Effector memory CD4-positive, alpha-beta T cell (primary cell): ENCODE measurements around the gene UBAP2L.
"Not testable (repeated sequence)": the region's sequence is repeated elsewhere in the genome, so short reads cannot be mapped to it uniquely, and the experiment has no call there.

Experiments used
- DNase-seq, 3 donors: peaks; one replicate each; pipeline ENCODE4 v3.0.0-alpha.2; 2020
- H3K27ac ChIP-seq: 2 replicates; pipeline ENCODE4 v1.7.0; 2013; ENCODE audit warnings: mild to moderate bottlenecking, low read length, moderate library complexity; ENCODE audit not compliant: insufficient read depth, poor library complexity, severe bottlenecking
- H3K27me3 ChIP-seq: replicated peaks from 2 replicates; pipeline ENCODE4 v1.7.0; 2013; ENCODE audit warnings: mild to moderate bottlenecking, low read length; ENCODE audit not compliant: insufficient read depth, control insufficient read depth, poor library complexity, severe bottlenecking
- H3K36me3 ChIP-seq: 2 replicates; pipeline ENCODE4 v1.7.0; 2013; ENCODE audit warnings: mild to moderate bottlenecking, low read length, moderate library complexity; ENCODE audit not compliant: control insufficient read depth, insufficient read depth
- H3K4me1 ChIP-seq: 2 replicates; pipeline ENCODE4 v1.7.0; 2013; ENCODE audit warnings: low read length, mild to moderate bottlenecking; ENCODE audit not compliant: control insufficient read depth, insufficient read depth, poor library complexity, severe bottlenecking
- H3K4me3 ChIP-seq: 2 replicates; pipeline ENCODE4 v1.7.0; 2013; ENCODE audit warnings: low read length, low read depth, mild to moderate bottlenecking; ENCODE audit not compliant: insufficient read depth, poor library complexity, severe bottlenecking
- H3K9me3 ChIP-seq: 2 replicates; pipeline ENCODE4 v1.7.0; 2013; ENCODE audit warnings: mild to moderate bottlenecking, low read length, moderate library complexity; ENCODE audit not compliant: control insufficient read depth

UBAP2L gene

GRCh38 chr1:154270833-154271232, 50.1 kb downstream of the UBAP2L start:
- Histone ChIP-seq H3K9me3 (no peaks in the 10 kb centered on the region), H3K27ac (peak overlapping the region; percentile 52), H3K27me3 (no peaks in the 10 kb centered on the region), H3K36me3 (peaks cover 33% of the 10 kb centered on the region), H3K4me3 (no peak overlapping the region), H3K4me1 (peaks cover 19% of the 10 kb centered on the region)
- no peak for DNase-seq

- H3K36me3 ChIP-seq: peaks cover 34% of the 10 kb centered on the region
- peaks cover 13% of the 10 kb centered on the region for H3K4me1 ChIP-seq
- H3K4me3 ChIP-seq: peak within 1 kb of the TSS; percentile 94
- no peaks in the 10 kb centered on the region for H3K9me3 ChIP-seq
- H3K27me3 ChIP-seq: no peaks in the 10 kb centered on the region
- peak; percentile 93 to 97 (median 96) for DNase-seq
- H3K27ac ChIP-seq: peak within 1 kb of the TSS; percentile 89
Measured at GRCh38 chr1:154272217-154272998, 51.7 kb downstream of the UBAP2L start, which contains the start of gene HAX1. Gene HAX1 (plus strand): TSS chr1:154272629. CDS start chr1:154272724, 95 bp downstream.

- peaks cover 13% of the 10 kb centered on the region for H3K4me1 ChIP-seq
- no peaks in the 10 kb centered on the region for H3K27me3 ChIP-seq
- H3K27ac ChIP-seq: peak overlapping the region; percentile 89
- H3K36me3 ChIP-seq: peaks cover 34% of the 10 kb centered on the region
- no peak for DNase-seq
- peak overlapping the region; percentile 94 for H3K4me3 ChIP-seq
- no peaks in the 10 kb centered on the region for H3K9me3 ChIP-seq
Measured at GRCh38 chr1:154272999-154273563, 52.3 kb downstream of the UBAP2L start.

GRCh38 chr1:154276797-154277196, 56.0 kb downstream of the UBAP2L start:
- Histone ChIP-seq H3K4me1 (peaks cover 11% of the 10 kb centered on the region), H3K27ac (no peak overlapping the region), H3K4me3 (no peak overlapping the region), H3K27me3 (no peaks in the 10 kb centered on the region), H3K9me3 (no peaks in the 10 kb centered on the region), H3K36me3 (peaks cover 17% of the 10 kb centered on the region)
- peak in 1 of 3 donors; percentile 6 for DNase-seq

GRCh38 chr1:154287591-154287990, 66.8 kb downstream of the UBAP2L start:
- H3K27ac ChIP-seq: not testable (repeated sequence)

GRCh38 chr1:154288661-154289060, 67.9 kb downstream of the UBAP2L start:
- H3K27ac ChIP-seq: no peak overlapping the region
- H3K9me3 ChIP-seq: no peaks in the 10 kb centered on the region
- H3K4me3 ChIP-seq: no peak overlapping the region
- no peaks in the 10 kb centered on the region for H3K27me3 ChIP-seq
- no peaks in the 10 kb centered on the region for H3K4me1 ChIP-seq
- DNase-seq: no peak
- H3K36me3 ChIP-seq: no peaks in the 10 kb centered on the region

More at GRCh38 chr1:154287591-154287990, 66.8 kb downstream of the UBAP2L start:
- H3K27me3 ChIP-seq, H3K4me3 ChIP-seq, H3K36me3 ChIP-seq, H3K9me3 ChIP-seq, DNase-seq, H3K4me1 ChIP-seq: not testable (repeated sequence)

- Histone ChIP-seq H3K9me3 (no peaks in the 10 kb centered on the region), H3K4me1 (no peaks in the 10 kb centered on the region), H3K27ac (no peak overlapping the region), H3K36me3 (no peaks in the 10 kb centered on the region), H3K27me3 (no peaks in the 10 kb centered on the region), H3K4me3 (no peak overlapping the region)
- DNase-seq: no peak
Measured at GRCh38 chr1:154290921-154291320, 70.2 kb downstream of the UBAP2L start.

GRCh38 chr1:154295408-154296235, 74.9 kb downstream of the UBAP2L start:
- DNase-seq: no peak
- Histone ChIP-seq H3K4me1 (no peaks in the 10 kb centered on the region), H3K4me3 (no peak overlapping the region)

GRCh38 chr1:154301582-154301981, 80.8 kb downstream of the UBAP2L start:
- no peaks in the 10 kb centered on the region for H3K36me3 ChIP-seq
- no peak for DNase-seq
- H3K9me3 ChIP-seq: no peaks in the 10 kb centered on the region
- H3K27me3 ChIP-seq: no peaks in the 10 kb centered on the region
- H3K4me1 ChIP-seq: no peaks in the 10 kb centered on the region
- no peak overlapping the region for H3K4me3 ChIP-seq
- no peak overlapping the region for H3K27ac ChIP-seq

More at GRCh38 chr1:154295408-154296235, 74.9 kb downstream of the UBAP2L start:
- no peaks in the 10 kb centered on the region for H3K9me3 ChIP-seq
- H3K27ac ChIP-seq: no peak overlapping the region
- no peaks in the 10 kb centered on the region for H3K27me3 ChIP-seq
- no peaks in the 10 kb centered on the region for H3K36me3 ChIP-seq
